HG03095 (cell line): Measurements from ENCODE around the gene GRIP2.

Experiments
- ATAC-seq: cut with Tn5 transposase; IDR thresholded peaks from one replicate; pipeline ENCODE4 v1.9.1; 2021; ENCODE audit warnings: moderate library complexity; ENCODE audit not compliant: unreplicated experiment

Gene GRIP2

DNA sequence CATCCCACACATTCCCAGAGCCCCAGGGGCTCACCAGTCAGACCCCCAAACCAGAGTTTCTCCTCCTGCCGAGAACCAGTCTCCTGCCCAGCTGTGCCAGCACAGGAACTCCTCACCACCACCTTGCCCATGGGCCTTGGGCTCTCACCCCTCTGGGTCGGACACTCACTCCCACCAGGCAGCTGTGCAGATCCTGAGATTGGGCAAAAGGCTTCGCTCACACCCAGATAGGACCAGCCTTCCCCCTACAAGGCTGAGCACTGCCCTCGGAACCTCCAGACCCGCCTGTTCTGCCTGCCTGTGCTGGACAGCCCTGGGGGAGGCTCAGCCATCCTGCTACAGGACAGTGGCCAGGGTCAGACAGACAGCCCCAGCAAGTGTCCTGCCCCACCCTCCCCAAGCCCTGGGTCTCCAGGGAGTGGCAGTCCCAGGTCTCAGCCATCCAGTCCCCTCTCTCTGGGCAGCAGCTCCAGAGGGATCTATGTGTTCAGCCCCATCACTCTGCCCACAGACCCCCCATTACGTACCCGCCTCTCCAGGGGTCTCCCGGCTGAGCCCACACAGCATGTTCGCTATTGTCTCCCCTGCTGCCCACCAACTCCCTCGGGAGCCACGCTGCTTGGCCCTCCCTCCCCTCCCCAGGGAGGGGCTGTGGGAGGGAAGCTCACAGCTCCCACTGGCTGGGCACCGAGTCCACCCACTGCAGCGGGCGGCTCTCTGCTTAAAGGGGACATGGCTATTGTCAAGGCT is at the start of gene GRIP2:
Gene GRIP2, minus strand, starts transcription at position 601 of the 750 bp plus-strand sequence. Its CDS starts 34 bp downstream, at position 567.
- no peak for ATAC-seq

DNA sequence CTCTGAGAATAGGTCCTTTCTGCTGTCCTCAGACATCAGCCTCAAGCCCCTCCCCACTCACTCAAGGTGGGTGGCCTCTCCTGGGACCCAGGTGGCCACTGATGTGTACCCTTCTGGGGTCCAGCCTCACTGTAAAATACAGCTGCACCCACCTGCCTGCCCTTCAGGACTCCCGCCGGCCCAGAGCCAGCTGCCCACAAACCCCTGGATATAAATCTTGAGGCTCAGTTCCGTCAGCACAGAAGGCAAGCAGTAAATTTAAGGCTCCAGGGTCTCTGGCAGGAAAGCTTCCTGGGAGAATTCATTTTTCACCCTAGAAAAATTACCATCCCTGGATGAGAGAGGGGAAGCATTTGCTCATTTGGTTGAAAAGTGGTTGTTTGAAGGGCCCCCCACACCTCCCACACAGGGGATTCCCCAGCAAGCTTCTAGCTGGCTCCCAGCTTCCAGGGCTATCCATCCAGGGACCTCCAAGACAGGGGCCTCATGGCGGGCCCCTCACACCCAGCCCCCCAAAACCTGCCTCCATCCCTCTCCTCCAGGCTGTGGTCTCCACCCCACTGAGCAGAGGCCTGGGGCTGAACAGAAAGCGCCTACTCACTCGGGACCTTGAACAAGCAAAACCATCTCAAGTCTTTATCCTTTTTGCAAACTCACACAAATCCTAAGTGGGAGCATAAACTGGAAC is 48.4 kb upstream of the GRIP2 start:
- ATAC-seq = no peak

DNA sequence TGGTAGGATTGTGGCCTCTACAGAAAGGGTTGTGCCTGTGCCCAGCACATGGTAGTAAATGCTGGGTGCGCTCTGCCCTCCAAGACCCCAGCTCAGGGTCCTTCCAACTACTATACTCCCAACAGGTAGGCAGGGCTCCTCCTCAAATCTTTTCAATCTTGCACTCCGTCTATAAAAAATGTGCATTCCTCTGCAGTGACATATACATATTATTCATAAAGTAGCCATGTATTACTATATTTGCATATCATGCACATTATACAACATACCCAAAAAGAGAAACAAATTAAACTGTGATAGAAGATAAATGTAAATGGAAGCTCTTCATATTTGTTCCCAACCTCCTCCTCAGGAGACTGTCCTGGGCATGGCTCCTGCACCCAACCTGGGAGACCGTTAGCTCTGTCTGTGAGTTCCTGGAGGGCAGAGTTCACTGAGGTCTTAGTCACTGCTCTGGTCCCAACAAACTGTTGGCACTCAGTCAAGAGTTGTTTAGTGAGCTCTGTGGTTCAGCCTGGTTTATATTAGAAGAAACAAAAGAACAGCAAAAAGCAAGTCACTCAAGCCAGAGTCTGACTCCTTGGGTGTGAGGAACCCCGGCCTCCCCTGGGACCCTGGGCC is 47.7 kb upstream of the GRIP2 start:
- ATAC-seq = no peak

DNA sequence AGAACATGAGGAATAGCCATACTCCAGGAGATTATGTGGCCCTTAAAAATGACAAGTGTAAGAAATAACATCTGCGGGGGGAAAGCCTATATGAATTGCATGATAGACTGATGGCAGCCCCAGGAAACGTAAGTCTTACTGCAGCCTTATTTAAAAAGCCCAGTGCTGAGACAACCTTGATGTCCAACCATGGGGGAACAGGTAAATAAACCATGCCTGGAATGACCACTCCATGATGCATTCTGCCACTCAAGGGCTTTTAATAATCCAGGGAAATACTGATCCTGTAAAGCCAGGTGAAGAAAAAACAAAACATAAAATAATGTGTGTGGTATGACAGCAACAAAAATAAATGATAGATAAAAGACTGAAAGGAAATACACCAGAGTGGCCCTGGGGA is 46.5 kb upstream of the GRIP2 start:
- no peak for ATAC-seq

DNA sequence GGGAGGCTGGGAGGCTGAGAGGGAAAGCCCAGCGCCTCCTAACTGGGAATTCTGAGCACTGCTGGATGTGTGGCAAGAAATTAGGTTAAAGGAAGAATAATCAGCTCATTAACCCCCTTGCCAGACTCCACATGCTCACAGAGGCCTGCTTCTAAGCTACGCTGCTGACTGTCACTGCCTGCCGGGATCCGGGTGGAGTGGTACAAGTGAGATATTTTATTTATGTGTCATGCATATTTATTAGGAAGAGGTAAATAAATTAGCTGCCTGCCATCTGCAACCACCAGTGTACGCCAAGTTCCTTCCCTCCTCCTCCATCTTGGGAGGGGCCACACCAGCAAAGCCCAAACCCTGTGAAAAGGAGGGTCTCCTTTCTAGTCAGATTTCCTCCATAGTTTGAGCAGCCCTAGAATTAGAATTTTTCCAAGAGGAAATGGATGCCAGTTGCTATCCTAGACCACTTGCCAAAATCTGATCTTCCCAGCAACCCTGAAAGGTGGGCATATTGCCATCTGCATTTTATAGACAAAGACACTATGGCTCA is 43.5 kb upstream of the GRIP2 start:
- ATAC-seq = no peak

DNA sequence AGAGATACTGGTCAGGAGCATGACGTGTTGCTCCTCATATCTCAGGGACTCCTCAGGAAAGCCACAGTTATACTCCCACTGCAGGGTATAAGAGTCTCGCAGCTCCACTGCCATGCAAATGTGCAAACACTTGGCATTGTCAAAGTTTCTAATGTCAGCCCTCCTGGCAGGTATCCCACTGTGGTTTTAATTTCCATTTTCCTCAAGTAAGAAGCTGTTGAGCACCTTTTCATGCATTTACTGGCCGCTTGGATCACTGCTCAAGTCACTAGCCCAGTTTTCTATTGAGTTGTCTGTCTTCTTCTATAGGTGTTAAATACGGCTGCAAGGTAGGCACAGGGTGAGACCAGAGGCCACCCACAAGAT is 41.9 kb upstream of the GRIP2 start:
- no peak for ATAC-seq

DNA sequence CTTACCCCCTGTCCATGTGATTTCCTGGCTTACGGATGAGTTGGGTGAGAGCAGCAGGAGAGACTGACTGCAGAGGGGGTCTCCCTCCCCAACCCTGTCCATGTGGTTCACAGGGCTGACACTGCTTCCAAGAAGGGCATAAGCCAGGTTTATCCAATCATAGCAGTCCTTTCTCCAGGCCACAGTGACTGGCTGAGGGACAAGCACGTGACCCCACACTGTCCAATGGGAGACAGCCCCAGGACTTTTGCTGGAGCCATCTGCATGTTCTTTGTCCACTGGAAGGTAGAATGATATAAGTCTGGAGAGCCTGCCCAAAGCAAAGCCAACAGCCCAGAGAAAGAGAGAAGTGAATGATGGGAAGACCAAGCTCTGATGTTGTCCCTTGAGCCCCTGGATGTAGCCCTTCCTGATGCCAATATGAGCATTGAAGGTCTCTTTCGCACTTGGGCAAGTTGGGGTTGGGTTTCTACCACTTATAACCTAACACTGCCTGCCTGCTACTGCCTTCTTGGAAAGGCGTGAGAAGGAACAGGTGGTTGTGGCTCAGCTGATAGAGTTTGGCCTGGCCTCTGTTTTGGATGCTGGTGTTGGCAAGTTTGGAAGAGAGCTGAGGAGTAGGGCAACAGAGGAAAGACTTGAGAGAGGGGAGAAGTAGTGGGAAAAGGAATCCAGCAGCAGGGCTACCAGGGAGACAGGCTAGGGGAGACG is 41.3 kb upstream of the GRIP2 start:
- no peak for ATAC-seq

DNA sequence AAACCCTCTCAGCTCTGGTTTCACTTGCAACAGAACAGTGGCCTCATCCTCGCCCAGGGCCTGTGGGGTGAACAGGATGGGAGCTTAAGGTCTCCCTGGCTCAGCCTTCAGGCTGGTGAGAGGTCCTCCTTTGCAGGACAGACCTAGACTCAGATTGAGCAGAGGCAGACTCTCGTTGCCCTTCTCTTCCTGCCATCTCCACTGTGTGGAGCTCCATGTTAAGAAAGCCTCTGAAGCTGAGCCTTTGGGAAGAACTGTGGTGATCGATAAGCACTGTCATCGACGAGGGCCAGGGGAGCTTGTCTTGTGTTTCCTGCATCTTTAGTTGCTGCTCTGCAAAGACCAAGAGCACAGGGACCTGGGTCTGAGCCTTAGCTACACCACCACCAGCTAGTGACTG is 37.8 kb upstream of the GRIP2 start:
- no peak for ATAC-seq

DNA sequence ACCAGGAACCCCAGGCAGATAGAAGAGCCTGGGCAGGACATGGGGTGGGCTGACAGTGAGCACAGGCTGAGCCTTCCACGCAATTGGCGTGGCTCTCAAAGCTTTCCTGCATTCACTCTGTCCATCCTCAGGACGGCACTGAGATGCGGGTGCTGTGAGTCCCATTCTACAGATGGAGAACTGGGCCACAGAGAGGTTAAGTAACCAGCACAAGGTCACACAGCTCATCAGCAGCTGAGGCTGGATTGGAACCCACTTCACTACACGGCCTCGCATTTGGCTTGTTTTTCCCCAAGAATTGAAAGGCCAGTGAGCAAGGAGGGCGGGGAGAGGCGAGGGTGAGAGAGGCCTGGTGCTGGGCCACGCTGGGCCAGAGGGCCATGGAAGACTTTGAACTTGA is 36.0 kb upstream of the GRIP2 start:
- ATAC-seq = no peak

DNA sequence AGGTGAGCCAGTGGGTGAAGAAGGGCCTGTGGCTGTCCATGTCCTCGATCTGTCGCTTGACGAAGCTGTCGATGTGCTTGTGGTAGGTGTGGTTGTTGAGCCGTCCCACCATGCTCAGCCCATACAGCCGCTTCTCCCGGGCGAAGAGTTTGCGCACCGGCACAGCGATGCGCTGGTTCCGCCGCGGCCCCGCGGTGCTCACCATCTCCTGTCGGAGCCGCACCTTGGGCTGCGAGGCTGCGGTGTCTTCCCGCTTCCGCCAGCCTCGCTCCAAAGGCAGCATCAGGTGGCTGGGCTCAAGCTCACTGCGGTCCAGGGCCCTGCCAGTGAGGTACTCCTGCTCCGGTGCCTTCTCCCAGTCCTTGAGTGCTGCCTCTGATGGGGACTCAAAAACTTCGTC is 34.0 kb upstream of the GRIP2 start:
- no peak for ATAC-seq

DNA sequence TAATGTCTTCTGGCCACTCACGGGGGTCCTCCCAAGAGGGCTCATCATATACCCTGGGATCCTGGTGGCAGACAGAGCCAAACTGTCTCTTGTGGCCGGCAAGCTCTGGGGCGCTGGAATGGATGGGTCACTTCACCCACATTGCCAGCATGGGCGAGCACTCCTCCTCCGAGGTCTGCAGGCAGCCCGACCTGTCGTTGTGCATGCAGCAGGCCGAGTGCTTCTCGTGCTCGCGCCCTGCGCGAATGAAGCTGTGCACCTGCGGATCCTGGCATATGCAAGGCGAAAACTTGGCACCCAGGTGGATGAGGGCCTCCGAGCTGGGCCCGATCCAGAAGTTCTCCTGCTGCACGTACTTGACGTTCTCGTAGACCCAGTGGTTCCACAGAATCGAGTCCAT is 33.6 kb upstream of the GRIP2 start:
- ATAC-seq = no peak

DNA sequence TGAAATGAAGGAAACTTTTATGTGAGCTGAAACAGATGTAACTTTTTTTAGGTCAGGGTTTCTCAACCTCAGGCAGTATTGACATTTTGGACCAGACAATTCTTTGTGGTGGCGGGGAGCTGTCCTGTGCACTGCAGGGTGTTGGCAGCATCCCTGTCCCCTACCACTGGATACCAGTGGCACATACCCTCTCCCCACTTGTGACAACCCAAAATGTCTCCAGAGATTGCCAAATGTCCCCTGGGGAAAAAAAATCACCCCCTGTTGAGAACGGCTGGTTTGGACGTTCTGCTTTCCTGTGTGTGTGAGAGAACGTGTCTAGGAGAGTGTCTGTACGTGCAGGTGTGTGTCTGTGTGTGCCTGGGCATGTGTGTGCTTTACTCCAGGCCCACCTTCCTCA is 30.7 kb upstream of the GRIP2 start:
- no peak for ATAC-seq

DNA sequence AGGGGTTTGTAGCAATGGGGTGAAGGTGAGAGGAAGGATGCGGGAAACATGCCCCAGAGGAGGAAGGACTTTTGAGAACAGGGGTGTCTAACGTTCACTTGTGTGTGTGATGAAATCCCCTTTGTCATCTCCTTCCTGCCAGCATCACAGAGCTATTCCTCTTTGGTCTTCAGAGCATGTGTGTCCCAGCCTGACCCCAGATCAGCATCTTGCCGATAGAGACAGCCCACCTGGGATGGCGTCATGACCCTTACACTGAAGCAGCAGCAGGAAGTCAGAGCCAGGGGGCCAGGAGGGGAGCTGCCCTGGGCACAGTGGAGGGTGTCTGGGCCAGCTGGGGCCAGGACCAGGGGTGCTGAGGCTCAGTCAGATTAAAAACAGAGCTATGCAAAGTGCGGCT is 29.9 kb upstream of the GRIP2 start:
- ATAC-seq = no peak

DNA sequence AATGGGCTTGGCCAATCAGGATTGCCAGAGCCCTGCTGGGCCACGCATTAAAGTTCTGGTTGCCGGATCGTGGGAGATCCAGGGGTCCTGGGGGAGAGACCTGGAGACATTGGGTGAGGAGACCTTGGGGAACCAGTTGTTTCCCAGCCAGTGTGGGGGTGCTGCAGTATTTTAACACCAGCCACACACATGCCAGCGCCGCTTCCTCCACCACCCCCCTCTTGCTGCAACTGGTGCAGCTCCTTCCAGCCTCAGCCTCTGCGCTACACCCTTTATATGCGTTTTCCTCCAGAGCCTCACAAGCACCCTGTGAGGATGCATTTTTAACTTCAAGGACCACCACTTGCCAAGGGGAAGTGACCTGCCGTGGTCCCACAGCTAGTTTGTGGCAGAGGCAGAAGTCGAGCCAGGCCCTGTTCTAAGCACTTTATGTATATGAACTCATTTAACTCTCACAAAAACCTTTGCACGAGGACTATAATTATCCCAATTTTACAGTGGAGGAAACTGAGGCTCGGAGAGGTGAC is 29.4 kb upstream of the GRIP2 start:
- ATAC-seq = no peak

DNA sequence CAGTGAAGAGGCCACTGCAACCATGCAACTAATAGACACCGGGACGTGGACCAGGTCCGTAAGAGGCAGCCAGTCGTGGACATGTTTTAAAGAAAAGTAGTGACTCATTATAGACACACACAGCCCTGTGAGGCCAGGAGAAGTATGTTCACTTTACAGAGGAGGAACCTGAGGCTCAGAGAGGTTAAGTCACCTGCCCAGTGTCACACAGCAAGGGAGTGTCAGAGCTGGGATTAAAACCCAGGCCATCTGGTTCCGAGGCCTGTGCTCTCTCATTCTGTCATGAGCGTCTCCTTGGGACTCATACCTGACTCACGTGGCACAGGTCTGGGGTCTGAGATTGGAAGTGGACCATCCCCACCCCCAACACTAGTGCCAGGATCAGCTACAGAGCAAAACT is 28.1 kb upstream of the GRIP2 start:
- no peak for ATAC-seq

DNA sequence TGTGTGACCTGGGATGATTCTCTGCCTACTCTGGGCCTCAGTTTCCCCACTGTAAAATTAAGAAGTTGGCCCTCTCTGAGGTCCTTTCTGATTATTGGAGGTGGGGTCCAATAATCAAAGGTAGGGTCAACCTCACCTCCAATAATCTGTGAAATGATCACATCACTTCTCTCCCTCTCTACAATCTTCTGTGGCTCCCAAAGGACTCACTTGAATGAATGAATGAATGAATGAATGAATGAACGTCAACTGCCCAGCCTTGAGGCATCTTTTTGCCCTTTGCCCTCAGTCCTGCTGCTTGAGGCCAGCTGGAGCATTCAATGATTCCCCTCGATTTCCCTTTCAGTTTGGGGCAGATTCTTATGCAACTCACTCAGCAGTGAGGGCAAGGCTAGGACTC is 26.7 kb upstream of the GRIP2 start:
- ATAC-seq = no peak

DNA sequence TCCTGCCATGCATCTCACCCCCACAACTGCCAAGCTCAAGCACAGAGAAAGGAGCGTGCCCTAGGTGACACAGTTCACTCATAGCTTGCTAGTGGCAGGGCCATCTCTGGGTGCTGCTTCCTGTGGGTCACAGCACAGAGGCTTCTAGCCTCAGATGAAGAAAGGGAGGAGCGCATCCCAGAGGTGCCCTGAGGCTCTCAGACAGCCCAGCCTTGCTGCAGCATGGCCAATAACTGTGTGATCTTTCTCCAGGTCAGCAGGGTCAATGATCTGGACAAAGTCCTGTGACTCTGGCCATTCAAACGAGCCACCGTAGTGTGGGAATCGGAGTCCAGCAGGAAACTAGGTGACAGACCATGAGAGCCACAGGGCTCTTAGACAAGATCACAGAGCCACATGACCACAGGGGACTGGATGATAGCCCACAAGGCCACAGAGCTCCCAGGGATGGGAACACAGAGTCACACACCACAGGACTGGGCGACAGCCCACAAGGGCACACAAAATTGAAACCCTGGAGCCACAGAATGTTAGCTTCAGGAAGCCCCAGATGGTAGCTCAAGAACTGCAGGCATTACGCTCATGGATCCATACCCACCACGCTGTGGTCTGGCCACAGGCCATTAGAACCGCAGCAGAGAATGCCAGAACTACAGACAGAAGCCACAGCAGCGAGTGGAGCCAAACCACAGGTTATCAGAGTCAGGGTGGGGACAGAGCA is 25.9 kb upstream of the GRIP2 start:
- no peak for ATAC-seq

DNA sequence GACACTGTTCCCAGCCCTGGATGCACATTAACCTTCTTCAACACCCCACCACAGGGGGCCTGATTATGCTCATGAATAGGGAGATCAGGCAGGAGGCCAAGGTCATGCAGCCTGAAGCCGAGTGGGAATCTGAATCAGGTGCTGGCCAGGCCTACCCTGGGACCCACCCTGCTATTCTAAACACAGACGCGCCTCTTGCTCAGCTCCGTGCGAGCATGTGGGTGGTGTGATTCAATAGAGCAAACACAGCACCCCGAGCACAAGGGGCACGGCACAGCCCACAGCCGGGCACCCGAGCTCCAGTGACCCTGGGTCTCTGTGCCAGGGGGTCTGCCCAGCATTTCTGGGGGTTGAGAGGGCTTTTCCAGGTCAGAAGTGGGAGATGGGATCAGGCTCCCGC is 24.6 kb upstream of the GRIP2 start:
- no peak for ATAC-seq

DNA sequence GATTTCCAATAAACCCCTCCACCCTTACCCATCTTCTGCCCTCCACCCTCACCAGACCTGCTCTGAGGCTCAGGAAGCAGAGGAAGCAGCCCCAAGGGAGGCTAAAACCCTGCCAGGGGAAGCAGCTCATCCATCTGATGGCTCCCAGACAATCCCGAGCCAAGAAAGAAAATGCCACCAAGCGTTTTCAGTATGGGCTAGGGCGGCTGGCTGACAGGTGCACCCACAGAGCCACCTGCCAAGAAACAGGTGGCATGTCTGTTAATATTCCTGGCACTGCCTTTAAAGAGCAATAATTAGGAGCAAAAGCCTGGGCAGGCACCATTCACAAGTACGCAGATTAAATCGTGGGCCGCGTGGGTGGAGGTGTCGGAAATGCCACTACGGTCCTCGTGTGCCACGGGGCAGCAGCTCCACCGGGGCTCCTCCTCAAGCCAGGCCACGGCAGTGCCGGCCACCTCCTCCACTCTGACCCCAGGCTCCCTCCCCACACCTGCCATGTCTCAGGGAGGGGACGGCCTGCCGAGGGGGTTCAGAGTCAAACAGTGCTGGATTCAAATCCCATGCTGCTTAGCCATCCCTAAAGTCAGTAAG is 23.9 kb upstream of the GRIP2 start:
- ATAC-seq = no peak
